ENCODE results near the gene DZANK1. TPM values are rescaled to one million over a fixed set of nuclear protein-coding genes. Genes with fewer than 3 reads are reported as not detected.

The DZANK1 gene
- total and polyA plus RNA-seq, 2 of the 8 experiments (the other 6 are each of a cell fraction or from before 2014, with no cell fraction given): 8.0 to 9.9 TPM

DNA sequence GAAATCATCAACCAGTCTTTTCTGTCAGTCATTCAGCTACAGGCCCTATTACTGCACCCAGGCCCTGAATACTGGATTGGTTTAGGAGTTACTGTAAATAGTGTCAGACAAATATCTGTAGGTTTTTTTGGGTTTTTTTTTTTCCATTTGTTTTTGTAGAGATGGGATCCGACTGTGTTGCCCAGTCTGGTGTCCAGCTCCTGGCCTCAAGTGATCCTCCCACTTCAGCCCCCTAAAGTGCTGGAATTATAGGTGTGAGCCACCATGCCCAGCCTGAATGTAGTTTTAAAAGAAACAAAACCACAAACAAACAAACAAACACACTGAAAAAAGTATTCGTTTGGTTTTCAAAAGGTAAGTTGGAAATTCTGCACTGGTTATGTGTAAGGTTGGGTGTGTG, 39.6 kb downstream of the DZANK1 start:
- Histone ChIP-seq H3K27ac (ENCODE audit: low read depth, low read length) (no peak overlapping the region), H3K36me3 (ENCODE audit: control insufficient read depth in 2 of 4, insufficient read depth in 4 of 4, low read length in 3 of 4) (no peaks in the 10 kb centered on the region), H4K5ac (ENCODE audit: insufficient read length, low read depth, low read length) (no peak overlapping the region), H2AFZ (ENCODE audit: low read length) (no peak overlapping the region), H4K20me1 (replicated peaks in 1 of 2; ENCODE audit: control insufficient read depth in 1 of 2, insufficient read depth in 2 of 2, low read length in 2 of 2) (no peaks in the 10 kb centered on the region), H3K27me3 (replicated peaks in 1 of 4; ENCODE audit: control insufficient read depth in 3 of 4, extremely low read depth in 1 of 4, insufficient read depth in 3 of 4, low read length in 3 of 4) (no peaks in the 10 kb centered on the region), H4K91ac (replicated peaks; ENCODE audit: insufficient read length, low read length) (no peak overlapping the region), H3K4me1 (replicated peaks in 1 of 4; ENCODE audit: control insufficient read depth in 3 of 4, insufficient read depth in 4 of 4, low read length in 3 of 4) (no peaks in the 10 kb centered on the region), H3K9me3 (ENCODE audit: insufficient read depth in 2 of 2, low read depth in 1 of 2, low read length in 1 of 2) (no peaks in the 10 kb centered on the region), H3K14ac (ENCODE audit: insufficient read length) (no peak overlapping the region), H3K4me2 (ENCODE audit: insufficient read depth in 1 of 2, low read depth in 2 of 2, low read length in 2 of 2) (no peak overlapping the region), H2AK5ac (ENCODE audit: low read depth, low read length) (no peak overlapping the region), H3K79me2 (ENCODE audit: control insufficient read depth in 1 of 2, insufficient read depth in 2 of 2, low read length in 2 of 2) (no peaks in the 10 kb centered on the region), H3K4me3 (ENCODE audit: extremely low read depth in 1 of 4, insufficient read depth in 2 of 4, low read depth in 3 of 4, low read length in 4 of 4) (no peak overlapping the region), H2BK20ac (ENCODE audit: low read length) (no peak overlapping the region), H2BK5ac (ENCODE audit: low read depth, low read length) (no peak overlapping the region), H3K4ac (replicated peaks; ENCODE audit: insufficient read length, low read depth, low read length) (no peak overlapping the region), H2BK12ac (ENCODE audit: low read depth, low read length) (no peak overlapping the region), H3K79me1 (ENCODE audit: low read depth, low read length) (no peaks in the 10 kb centered on the region), H3K9ac (replicated peaks in 1 of 4; ENCODE audit: extremely low read depth in 1 of 4, low read depth in 3 of 4, low read length in 3 of 4) (no peak overlapping the region), H3K23me2 (ENCODE audit: low read depth, low read length) (no peaks in the 10 kb centered on the region), H2BK15ac (ENCODE audit: low read length) (no peak overlapping the region), H4K8ac (ENCODE audit: extremely low read depth, insufficient read depth, low read length) (no peak overlapping the region), H2BK120ac (replicated peaks; ENCODE audit: low read depth, low read length) (no peak overlapping the region), H3K18ac (ENCODE audit: extremely low read depth, low read length) (no peak overlapping the region), H3K56ac (replicated peaks; ENCODE audit: insufficient read length, low read depth, low read length) (no peak overlapping the region), H3K23ac (ENCODE audit: insufficient read length) (no peak overlapping the region)
- DNase-seq (ENCODE audit: low read depth in 1 of 2, low spot score in 2 of 2): no peak
- 89% methylated on average over 2 of the region's 2 CpGs; no CpG with 5 or more reads in 1 of the 2 experiments for WGBS, 2 experiments (ENCODE audit: extremely low coverage in 1 of 2, insufficient coverage in 1 of 2, insufficient read length in 1 of 2, insufficient replicate concordance in 2 of 2, low coverage in 1 of 2, low lambda C conversion rate in 2 of 2, missing lambda C conversion rate in 1 of 2)
- no peak for FAIRE-seq
- ChIA-PET POLR2A (ENCODE audit: partially characterized antibody) (no interaction called here), CTCF (ENCODE audit: partially characterized antibody) (interaction anchor here (2.3 kb wide), 1 partner anchor 13 kb away, joined by 5 read pairs; no protein-coding TSS in a partner anchor)
- TF ChIP-seq ZNF274 (IDR thresholded peaks at IDR 0.05; ENCODE audit: borderline replicate concordance, extremely low read depth, low read length): no peak
- TF ChIP-seq HDAC6 (IDR thresholded peaks at IDR 0.05; ENCODE audit: low read depth, low read length): no peak
- TF ChIP-seq TAF1 (IDR thresholded peaks at IDR 0.05; ENCODE audit: low read depth, low read length): no peak
- TF ChIP-seq EGR1 (IDR thresholded peaks at IDR 0.05; ENCODE audit: borderline replicate concordance, low read depth, low read length): no peak
- TF ChIP-seq SRF (IDR thresholded peaks at IDR 0.05; ENCODE audit: low read depth, low read length): no peak
- TF ChIP-seq HDAC2 (IDR thresholded peaks at IDR 0.05; ENCODE audit: borderline replicate concordance in 1 of 2, low read depth in 2 of 2, low read length in 2 of 2): no peak
- TF ChIP-seq, protein P1, sequence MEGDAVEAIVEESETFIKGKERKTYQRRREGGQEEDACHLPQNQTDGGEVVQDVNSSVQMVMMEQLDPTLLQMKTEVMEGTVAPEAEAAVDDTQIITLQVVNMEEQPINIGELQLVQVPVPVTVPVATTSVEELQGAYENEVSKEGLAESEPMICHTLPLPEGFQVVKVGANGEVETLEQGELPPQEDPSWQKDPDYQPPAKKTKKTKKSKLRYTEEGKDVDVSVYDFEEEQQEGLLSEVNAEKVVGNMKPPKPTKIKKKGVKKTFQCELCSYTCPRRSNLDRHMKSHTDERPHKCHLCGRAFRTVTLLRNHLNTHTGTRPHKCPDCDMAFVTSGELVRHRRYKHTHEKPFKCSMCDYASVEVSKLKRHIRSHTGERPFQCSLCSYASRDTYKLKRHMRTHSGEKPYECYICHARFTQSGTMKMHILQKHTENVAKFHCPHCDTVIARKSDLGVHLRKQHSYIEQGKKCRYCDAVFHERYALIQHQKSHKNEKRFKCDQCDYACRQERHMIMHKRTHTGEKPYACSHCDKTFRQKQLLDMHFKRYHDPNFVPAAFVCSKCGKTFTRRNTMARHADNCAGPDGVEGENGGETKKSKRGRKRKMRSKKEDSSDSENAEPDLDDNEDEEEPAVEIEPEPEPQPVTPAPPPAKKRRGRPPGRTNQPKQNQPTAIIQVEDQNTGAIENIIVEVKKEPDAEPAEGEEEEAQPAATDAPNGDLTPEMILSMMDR (IDR thresholded peaks at IDR 0.05; ENCODE audit: control extremely low read depth in 1 of 3, insufficient read depth in 1 of 3, low read depth in 1 of 3, low read length in 3 of 3): no peak
- TF ChIP-seq, protein P2, sequence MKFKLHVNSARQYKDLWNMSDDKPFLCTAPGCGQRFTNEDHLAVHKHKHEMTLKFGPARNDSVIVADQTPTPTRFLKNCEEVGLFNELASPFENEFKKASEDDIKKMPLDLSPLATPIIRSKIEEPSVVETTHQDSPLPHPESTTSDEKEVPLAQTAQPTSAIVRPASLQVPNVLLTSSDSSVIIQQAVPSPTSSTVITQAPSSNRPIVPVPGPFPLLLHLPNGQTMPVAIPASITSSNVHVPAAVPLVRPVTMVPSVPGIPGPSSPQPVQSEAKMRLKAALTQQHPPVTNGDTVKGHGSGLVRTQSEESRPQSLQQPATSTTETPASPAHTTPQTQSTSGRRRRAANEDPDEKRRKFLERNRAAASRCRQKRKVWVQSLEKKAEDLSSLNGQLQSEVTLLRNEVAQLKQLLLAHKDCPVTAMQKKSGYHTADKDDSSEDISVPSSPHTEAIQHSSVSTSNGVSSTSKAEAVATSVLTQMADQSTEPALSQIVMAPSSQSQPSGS (IDR thresholded peaks at IDR 0.05; ENCODE audit: low read length): no peak
- no peak for TF ChIP-seq CHD1 (IDR thresholded peaks at IDR 0.05; ENCODE audit: low read depth, low read length)
